HAP-1 (cell line): Measurements from ENCODE around the gene CCT8L2.
"Not testable (repeated sequence)": the region's sequence is repeated elsewhere in the genome, so short reads cannot be mapped to it uniquely, and the experiment has no call there.

Source experiments
- DNase-seq, 2 experiments: peaks; one replicate each; pipeline ENCODE4 v3.0.0-alpha.2; 2016 to 2020; ENCODE audit warnings: low spot score in 2 of 2
- H3K27me3 ChIP-seq: fragments of 250-450 bp; sonication (Bioruptor Pico); 2 replicates; pipeline ENCODE4 v1.5.1; 2020; ENCODE audit warnings: low read depth, mild to moderate bottlenecking, moderate library complexity
- H3K36me3 ChIP-seq: fragments of 250-450 bp; sonication (Bioruptor Pico); replicated peaks from 2 replicates; pipeline ENCODE4 v1.5.1; 2020; ENCODE audit warnings: mild to moderate bottlenecking
- H3K4me1 ChIP-seq: fragments of 250-450 bp; sonication (Bioruptor Pico); 2 replicates; pipeline ENCODE4 v1.5.1; 2020; ENCODE audit warnings: mild to moderate bottlenecking
- H3K4me3 ChIP-seq: fragments of 250-450 bp; sonication (Bioruptor Pico); 2 replicates; pipeline ENCODE4 v1.5.1; 2020; ENCODE audit warnings: mild to moderate bottlenecking, moderate library complexity
- H3K9me3 ChIP-seq: fragments of 250-450 bp; sonication (Bioruptor Pico); 2 replicates; pipeline ENCODE4 v1.5.1; 2020; ENCODE audit warnings: mild to moderate bottlenecking, moderate library complexity
- in situ Hi-C: fragments of 300-500 bp; cut with MboI; formaldehyde crosslinking; loops from 3 replicates; pipeline ENCODE4 v1.14.3; 2020; ENCODE audit warnings: low sequenced_read_pairs, inconsistent platforms, mixed read lengths

Gene CCT8L2

GRCh38 chr22:16592710-16593109, at the start of gene CCT8L2:
CCT8L2 (minus strand) TSS chr22:16592810; CDS start chr22:16592550, 260 bp downstream.
- H3K9me3 ChIP-seq, in situ Hi-C loops, H3K27me3 ChIP-seq, DNase-seq, H3K36me3 ChIP-seq, H3K4me3 ChIP-seq, H3K4me1 ChIP-seq: not testable (repeated sequence)

GRCh38 chr22:16635442-16635841, 42.8 kb upstream of the CCT8L2 start:
- H3K36me3 ChIP-seq, H3K4me3 ChIP-seq, H3K9me3 ChIP-seq, in situ Hi-C loops, H3K27me3 ChIP-seq, H3K4me1 ChIP-seq, DNase-seq: not testable (repeated sequence)

- in situ Hi-C loops, H3K4me1 ChIP-seq, H3K9me3 ChIP-seq, H3K36me3 ChIP-seq, H3K4me3 ChIP-seq, H3K27me3 ChIP-seq, DNase-seq: not testable (repeated sequence)
These were observed 41.5 kb upstream of the CCT8L2 start for GRCh38 chr22:16634092-16634491.

- in situ Hi-C loops, H3K36me3 ChIP-seq: not testable (repeated sequence)
These were observed 35.9 kb upstream of the CCT8L2 start for GRCh38 chr22:16628476-16628875.

GRCh38 chr22:16625018-16625417, 32.4 kb upstream of the CCT8L2 start:
- DNase-seq, in situ Hi-C loops, H3K9me3 ChIP-seq, H3K4me3 ChIP-seq, H3K36me3 ChIP-seq, H3K4me1 ChIP-seq, H3K27me3 ChIP-seq: not testable (repeated sequence)

More at GRCh38 chr22:16628476-16628875, 35.9 kb upstream of the CCT8L2 start:
- not testable (repeated sequence) for H3K4me1 ChIP-seq, H3K9me3 ChIP-seq, H3K4me3 ChIP-seq, DNase-seq, H3K27me3 ChIP-seq

GRCh38 chr22:16623595-16623994, 31.0 kb upstream of the CCT8L2 start:
- in situ Hi-C loops = loop anchor here (25.0 kb wide), 2 partner anchors 439 to 739 kb away; partner anchors contain the start of gene CECR2
- not testable (repeated sequence) for H3K4me1 ChIP-seq, H3K4me3 ChIP-seq, DNase-seq, H3K27me3 ChIP-seq, H3K9me3 ChIP-seq, H3K36me3 ChIP-seq

GRCh38 chr22:16617516-16617915, 24.9 kb upstream of the CCT8L2 start:
- in situ Hi-C loops = loop anchor here (25.0 kb wide), 2 partner anchors 445 to 745 kb away; partner anchors contain the start of gene CECR2
- H3K4me3 ChIP-seq, H3K27me3 ChIP-seq, DNase-seq, H3K9me3 ChIP-seq: not testable (repeated sequence)
- Histone ChIP-seq H3K36me3 (peaks cover 11% of the 10 kb centered on the region), H3K4me1 (peaks cover 27% of the 10 kb centered on the region)

- DNase-seq = peak in 1 of 2 experiments; percentile 4
- not testable (repeated sequence) for H3K27me3 ChIP-seq, H3K9me3 ChIP-seq, H3K4me3 ChIP-seq
- in situ Hi-C loops = loop anchor here (25.0 kb wide), 2 partner anchors 446 to 746 kb away; partner anchors contain the start of gene CECR2
- H3K4me1 ChIP-seq = peaks cover 27% of the 10 kb centered on the region
- peaks cover 11% of the 10 kb centered on the region for H3K36me3 ChIP-seq
These were observed 23.9 kb upstream of the CCT8L2 start for GRCh38 chr22:16616390-16616938.

GRCh38 chr22:16615606-16616245, 23.1 kb upstream of the CCT8L2 start:
- peaks cover 11% of the 10 kb centered on the region for H3K36me3 ChIP-seq
- H3K9me3 ChIP-seq, H3K4me3 ChIP-seq, H3K27me3 ChIP-seq: not testable (repeated sequence)
- peak; percentile 33 to 68 for DNase-seq
- peaks cover 27% of the 10 kb centered on the region for H3K4me1 ChIP-seq
- in situ Hi-C loops = loop anchor here (25.0 kb wide), 2 partner anchors 447 to 747 kb away; partner anchors contain the start of gene CECR2

GRCh38 chr22:16609548-16610261, 17.1 kb upstream of the CCT8L2 start:
- H3K36me3 ChIP-seq = peaks cover 7% of the 10 kb centered on the region
- H3K9me3 ChIP-seq = no peaks in the 10 kb centered on the region
- peaks cover 12% of the 10 kb centered on the region for H3K4me1 ChIP-seq
- in situ Hi-C loops = loop anchor here (25.0 kb wide), 2 partner anchors 453 to 753 kb away; partner anchors contain the start of gene CECR2
- DNase-seq = no peak
- no peak overlapping the region for H3K4me3 ChIP-seq
- no peaks in the 10 kb centered on the region for H3K27me3 ChIP-seq

- Histone ChIP-seq H3K9me3 (no peaks in the 10 kb centered on the region), H3K27me3 (no peaks in the 10 kb centered on the region), H3K36me3 (peaks cover 2% of the 10 kb centered on the region), H3K4me3 (no peak overlapping the region), H3K4me1 (peaks cover 8% of the 10 kb centered on the region)
- no peak for DNase-seq
- in situ Hi-C loops = loop anchor here (25.0 kb wide), 2 partner anchors 453 to 753 kb away; partner anchors contain the start of gene CECR2
These were observed 16.3 kb upstream of the CCT8L2 start for GRCh38 chr22:16608931-16609330.

GRCh38 chr22:16604257-16604998, 11.8 kb upstream of the CCT8L2 start:
- not testable (repeated sequence) for H3K36me3 ChIP-seq, H3K9me3 ChIP-seq, DNase-seq, H3K4me1 ChIP-seq, H3K27me3 ChIP-seq
- in situ Hi-C loops = loop anchor here (25.0 kb wide), 2 partner anchors 458 to 758 kb away; partner anchors contain the start of gene CECR2
- H3K4me3 ChIP-seq = peak overlapping the region; percentile 16

- H3K4me3 ChIP-seq = peak overlapping the region; percentile 16
- not testable (repeated sequence) for H3K36me3 ChIP-seq, DNase-seq, H3K27me3 ChIP-seq, H3K9me3 ChIP-seq, H3K4me1 ChIP-seq
- in situ Hi-C loops = loop anchor here (25.0 kb wide), 2 partner anchors 458 to 758 kb away; partner anchors contain the start of gene CECR2
These were observed 11.2 kb upstream of the CCT8L2 start for GRCh38 chr22:16603770-16604242.
